Airway epithelial cell (primary cell): ENCODE results near the gene CNTNAP2. TPM values are rescaled to one million over a fixed set of nuclear protein-coding genes. Genes with fewer than 3 reads are reported as not detected.

Source experiments
- total RNA-seq: library from RNA; depleted of rRNA; stranded (reverse); fragments of >200 nt; gene quantifications from 2 replicates; pipeline ENCODE4 v1.2.3, GENCODE V29; 2015

The CNTNAP2 gene
- total RNA-seq, result 4.3 and 7.3 TPM in 2 replicates

GRCh38 chr7:146116521-146117222 lies at the start of gene CNTNAP2:
TSS of gene CNTNAP2 (plus strand) at chr7:146116801. CDS start at chr7:146116877, 76 bp downstream.

